ENCODE data around the gene SQOR.

DNA sequence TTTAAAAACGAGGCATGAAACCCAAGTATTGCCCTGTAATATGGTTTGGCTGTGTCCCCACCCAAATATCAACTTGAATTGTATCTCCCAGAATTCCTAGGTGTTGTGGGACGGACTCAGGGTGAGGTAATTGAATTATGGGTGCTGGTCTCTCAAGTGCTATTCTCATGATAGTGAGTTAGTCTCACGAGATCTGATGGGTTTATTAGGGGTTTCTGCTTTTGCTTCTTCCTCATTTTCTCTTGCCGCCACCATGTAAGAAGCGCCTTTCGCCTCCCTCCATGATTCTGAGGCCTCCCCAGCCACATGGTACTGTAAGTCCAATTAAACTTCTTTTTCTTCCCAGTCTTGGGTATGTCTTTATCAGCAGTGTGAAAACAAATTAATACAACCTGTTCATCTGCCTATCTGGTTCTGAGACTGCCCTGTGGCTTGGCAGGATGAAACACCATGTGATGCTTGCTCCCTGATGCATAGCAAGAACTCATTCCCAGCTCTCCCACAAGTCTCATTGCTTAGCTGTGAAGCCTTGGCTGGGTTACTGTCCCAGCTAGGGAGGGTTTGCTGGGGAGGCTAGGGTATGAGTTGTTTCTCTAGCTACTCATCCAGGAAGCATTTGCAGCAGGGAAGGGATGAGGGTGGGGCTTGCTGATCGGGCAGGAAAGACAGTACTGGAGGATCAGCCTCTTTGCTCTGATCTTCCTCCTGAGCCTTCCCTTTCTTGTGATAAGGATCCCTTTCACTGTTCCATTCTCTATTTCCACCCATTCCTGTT, 3.7 kb upstream of the SQOR start:
- TF ChIP-seq CTCF (IDR thresholded peaks at IDR 0.05 in 2 of 3, conservative IDR thresholded peaks at IDR 0.05 in 1 of 3; ENCODE audit: borderline replicate concordance in 1 of 3, insufficient read depth in 1 of 3, low read depth in 2 of 3, low read length in 2 of 3) (no peak), POLR2A (IDR thresholded peaks at IDR 0.05; ENCODE audit: borderline replicate concordance, extremely low read depth, insufficient read depth, insufficient read length) (no peak), EZH2 (IDR thresholded peaks at IDR 0.05) (no peak), TCF7L2 (IDR thresholded peaks at IDR 0.05; ENCODE audit: borderline replicate concordance, extremely low read depth, insufficient read depth, insufficient read length) (no peak), SIN3A (IDR thresholded peaks at IDR 0.05; ENCODE audit: low read depth) (no peak), ZNF274 (IDR thresholded peaks at IDR 0.05; ENCODE audit: low read depth, low read length) (no peak), ELF1 (IDR thresholded peaks at IDR 0.05; ENCODE audit: borderline replicate concordance, low read depth) (no peak; the same call in 1 of the 2 replicates)
